HG03097 (cell line): ENCODE data around the gene KMT2A.
A peak's percentile ranks its signal among the peaks of the same experiment; 100 is the strongest.
"Not testable (repeated sequence)": the region's sequence is repeated elsewhere in the genome, so short reads cannot be mapped to it uniquely, and the experiment has no call there.

ENCODE experiments used
- ATAC-seq: cut with Tn5 transposase; IDR thresholded peaks from one replicate; pipeline ENCODE4 v1.9.1; 2021; ENCODE audit not compliant: unreplicated experiment, low FRiP score

The KMT2A gene

GRCh38 chr11:118434553-118435289 is 1.6 kb upstream of the KMT2A start:
- no peak for ATAC-seq

- peak; percentile 14 for ATAC-seq
Observed at GRCh38 chr11:118435290-118435892, 901 bp upstream of the KMT2A start.

GRCh38 chr11:118436639-118437207 is 431 bp downstream of the KMT2A start:
- peak; percentile 11 for ATAC-seq

GRCh38 chr11:118437208-118438125 is 1.2 kb downstream of the KMT2A start:
- ATAC-seq = no peak

GRCh38 chr11:118438314-118438931 is 2.1 kb downstream of the KMT2A start:
- no peak for ATAC-seq

GRCh38 chr11:118439646-118440045 is 3.4 kb downstream of the KMT2A start:
- no peak for ATAC-seq

- ATAC-seq = no peak
Observed at GRCh38 chr11:118441770-118442275, 5.5 kb downstream of the KMT2A start.

- no peak for ATAC-seq
Observed at GRCh38 chr11:118442301-118442700, 6.0 kb downstream of the KMT2A start.

- ATAC-seq = no peak
Observed at GRCh38 chr11:118442908-118443589, 6.8 kb downstream of the KMT2A start.

GRCh38 chr11:118443590-118444218 is 7.4 kb downstream of the KMT2A start:
- no peak for ATAC-seq

- ATAC-seq = no peak
Observed at GRCh38 chr11:118447423-118447822, 11.1 kb downstream of the KMT2A start.

GRCh38 chr11:118448294-118448693 is 12.0 kb downstream of the KMT2A start:
- peak; percentile 78 for ATAC-seq

- ATAC-seq = no peak
Observed at GRCh38 chr11:118449316-118449918, 13.1 kb downstream of the KMT2A start.

- no peak for ATAC-seq
Observed at GRCh38 chr11:118450451-118450850, 14.2 kb downstream of the KMT2A start.

- no peak for ATAC-seq
Observed at GRCh38 chr11:118462178-118462577, 25.9 kb downstream of the KMT2A start.

GRCh38 chr11:118468968-118469367 is 32.7 kb downstream of the KMT2A start:
- not testable (repeated sequence) for ATAC-seq

GRCh38 chr11:118471030-118471429 is 34.7 kb downstream of the KMT2A start:
- no peak for ATAC-seq

- ATAC-seq = no peak
Observed at GRCh38 chr11:118473537-118473936, 37.2 kb downstream of the KMT2A start.

GRCh38 chr11:118476676-118477075 is 40.4 kb downstream of the KMT2A start:
- no peak for ATAC-seq
